SU-DHL-6 (cell line): ENCODE results near the gene ZNF519.
"Not testable (repeated sequence)": the region's sequence is repeated elsewhere in the genome, so short reads cannot be mapped to it uniquely, and the experiment has no call there.

ENCODE experiments used
- EZH2phosphoT487 ChIP-seq: fragments of 200-600 bp; sonication (generic), shearing (Covaris generic); conservative IDR thresholded peaks from 2 replicates; pipeline ENCODE4 v1.6.1; 2018; ENCODE audit warnings: mild to moderate bottlenecking, antibody characterized with exemption, low read length, moderate library complexity, mixed read lengths
- TF ChIP-seq, protein P1 (sequence below): fragments of 200-600 bp; sonication (generic); IDR thresholded peaks from one replicate; pipeline ENCODE4 v1.5.1; 2017; ENCODE audit warnings: antibody characterized with exemption, mild to moderate bottlenecking, low read length, moderate library complexity; ENCODE audit not compliant: insufficient read depth, poor library complexity, severe bottlenecking

- TF ChIP-seq, protein P1, sequence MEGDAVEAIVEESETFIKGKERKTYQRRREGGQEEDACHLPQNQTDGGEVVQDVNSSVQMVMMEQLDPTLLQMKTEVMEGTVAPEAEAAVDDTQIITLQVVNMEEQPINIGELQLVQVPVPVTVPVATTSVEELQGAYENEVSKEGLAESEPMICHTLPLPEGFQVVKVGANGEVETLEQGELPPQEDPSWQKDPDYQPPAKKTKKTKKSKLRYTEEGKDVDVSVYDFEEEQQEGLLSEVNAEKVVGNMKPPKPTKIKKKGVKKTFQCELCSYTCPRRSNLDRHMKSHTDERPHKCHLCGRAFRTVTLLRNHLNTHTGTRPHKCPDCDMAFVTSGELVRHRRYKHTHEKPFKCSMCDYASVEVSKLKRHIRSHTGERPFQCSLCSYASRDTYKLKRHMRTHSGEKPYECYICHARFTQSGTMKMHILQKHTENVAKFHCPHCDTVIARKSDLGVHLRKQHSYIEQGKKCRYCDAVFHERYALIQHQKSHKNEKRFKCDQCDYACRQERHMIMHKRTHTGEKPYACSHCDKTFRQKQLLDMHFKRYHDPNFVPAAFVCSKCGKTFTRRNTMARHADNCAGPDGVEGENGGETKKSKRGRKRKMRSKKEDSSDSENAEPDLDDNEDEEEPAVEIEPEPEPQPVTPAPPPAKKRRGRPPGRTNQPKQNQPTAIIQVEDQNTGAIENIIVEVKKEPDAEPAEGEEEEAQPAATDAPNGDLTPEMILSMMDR = not testable (repeated sequence)
- not testable (repeated sequence) for TF ChIP-seq EZH2phosphoT487
Measured at GRCh38 chr18:14131696-14132270, 452 bp downstream of the ZNF519 start.
